IPS DF 19.7 (cell line): ENCODE results near the gene MEF2B.

Experiments used
- DNase-seq: peaks from one replicate; pipeline ENCODE4 v3.0.0-alpha.2; 2013; ENCODE audit warnings: low read depth, low spot score

MEF2B gene

GRCh38 chr19:19170053-19170872, at the start of gene MEF2B:
Gene MEF2B, minus strand, starts transcription at chr19:19170263. Its CDS starts 19,528 bp downstream, at chr19:19150735.
- no peak for DNase-seq

GRCh38 chr19:19218911-19219310, 48.8 kb upstream of the MEF2B start:
- DNase-seq: no peak

- DNase-seq: peak; percentile 69
These were observed 47.0 kb upstream of the MEF2B start for GRCh38 chr19:19217099-19217498.

- DNase-seq: no peak
These were observed 45.7 kb upstream of the MEF2B start for GRCh38 chr19:19215792-19216191.

GRCh38 chr19:19214892-19215291, 44.8 kb upstream of the MEF2B start:
- no peak for DNase-seq

GRCh38 chr19:19214159-19214490, 44.1 kb upstream of the MEF2B start:
- DNase-seq: no peak

- DNase-seq: no peak
These were observed 43.5 kb upstream of the MEF2B start for GRCh38 chr19:19213426-19214158.

- DNase-seq: no peak
These were observed 42.9 kb upstream of the MEF2B start for GRCh38 chr19:19212916-19213315.

GRCh38 chr19:19211499-19212420, 41.7 kb upstream of the MEF2B start, which contains the start of gene NCAN:
Gene NCAN, plus strand, starts transcription at chr19:19211958. Its CDS starts 4,996 bp downstream, at chr19:19216954.
- DNase-seq: no peak

GRCh38 chr19:19209372-19209771, 39.3 kb upstream of the MEF2B start:
- no peak for DNase-seq

GRCh38 chr19:19207637-19208572, 37.8 kb upstream of the MEF2B start:
- DNase-seq: no peak

GRCh38 chr19:19206938-19207337, 36.9 kb upstream of the MEF2B start:
- DNase-seq: no peak

GRCh38 chr19:19205416-19206410, 35.6 kb upstream of the MEF2B start:
- DNase-seq: no peak

- DNase-seq: no peak
These were observed 34.1 kb upstream of the MEF2B start for GRCh38 chr19:19204181-19204580.

GRCh38 chr19:19203012-19203856, 33.2 kb upstream of the MEF2B start, which contains the start of gene NR2C2AP:
Gene NR2C2AP, minus strand, starts transcription at chr19:19203414. Its CDS starts 354 bp downstream, at chr19:19203060.
- no peak for DNase-seq

- no peak for DNase-seq
These were observed 32.6 kb upstream of the MEF2B start for GRCh38 chr19:19202707-19203011.

- no peak for DNase-seq
These were observed 31.9 kb upstream of the MEF2B start for GRCh38 chr19:19201697-19202630.

GRCh38 chr19:19193926-19194325, 23.9 kb upstream of the MEF2B start:
- DNase-seq: no peak
